SW 1271 (cell line): ENCODE results near the gene TFF1.

Source experiments
- DNase-seq, 2 experiments: peaks; one replicate each; lab custom pipeline; 2025; lab: John Stamatoyannopoulos, UW

Gene TFF1

DNA sequence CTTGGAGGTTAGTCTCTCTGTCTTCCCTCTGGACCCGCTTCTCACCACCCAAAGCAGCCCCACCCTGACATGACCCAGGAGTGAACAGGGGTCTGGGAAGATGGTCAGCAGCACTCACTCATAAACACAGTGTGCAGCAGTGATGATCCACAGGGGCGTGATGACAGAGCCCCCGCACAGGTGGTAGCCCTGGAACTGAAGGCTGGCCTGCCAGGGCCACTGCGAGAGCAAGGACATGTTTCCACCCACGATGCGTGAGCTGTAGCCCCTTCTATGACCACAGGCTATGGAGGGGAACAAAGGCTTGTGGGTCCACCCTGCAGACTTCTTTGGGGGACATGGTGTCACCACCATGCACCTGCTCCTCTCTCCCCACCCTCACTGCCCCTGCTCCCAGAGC lies 16.6 kb upstream of the TFF1 start:
- DNase-seq: no peak

DNA sequence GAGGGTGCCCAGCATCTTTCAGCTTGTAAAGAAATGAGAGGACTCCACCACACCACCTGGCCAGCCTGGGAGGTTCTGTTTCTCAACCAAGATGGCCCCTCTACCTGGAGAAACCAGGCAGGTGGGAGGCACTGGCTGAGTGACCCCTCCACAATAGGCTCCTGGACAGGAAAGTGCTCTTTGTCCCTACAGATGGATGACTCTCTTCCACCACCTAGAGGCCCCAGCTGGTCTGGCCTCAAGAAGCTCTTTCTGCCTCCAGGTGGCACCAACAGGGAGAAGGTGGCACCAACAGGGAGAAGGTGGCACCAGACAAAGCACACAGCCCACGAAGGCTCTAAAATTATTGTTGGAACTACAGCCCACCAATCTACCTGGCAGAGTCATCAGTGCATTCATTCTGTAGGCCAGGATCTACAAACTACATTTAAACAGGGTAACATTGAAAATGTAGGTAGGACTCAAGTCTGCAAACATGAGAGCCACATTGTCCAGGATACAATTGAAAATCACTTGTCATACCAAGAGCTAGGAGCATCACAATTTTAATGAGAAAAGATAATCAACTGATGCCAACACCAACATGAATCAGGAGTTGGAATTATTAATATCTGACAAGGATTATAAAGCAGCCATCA lies 15.1 kb upstream of the TFF1 start:
- DNase-seq: peak in 1 of 2 experiments; percentile 22

DNA sequence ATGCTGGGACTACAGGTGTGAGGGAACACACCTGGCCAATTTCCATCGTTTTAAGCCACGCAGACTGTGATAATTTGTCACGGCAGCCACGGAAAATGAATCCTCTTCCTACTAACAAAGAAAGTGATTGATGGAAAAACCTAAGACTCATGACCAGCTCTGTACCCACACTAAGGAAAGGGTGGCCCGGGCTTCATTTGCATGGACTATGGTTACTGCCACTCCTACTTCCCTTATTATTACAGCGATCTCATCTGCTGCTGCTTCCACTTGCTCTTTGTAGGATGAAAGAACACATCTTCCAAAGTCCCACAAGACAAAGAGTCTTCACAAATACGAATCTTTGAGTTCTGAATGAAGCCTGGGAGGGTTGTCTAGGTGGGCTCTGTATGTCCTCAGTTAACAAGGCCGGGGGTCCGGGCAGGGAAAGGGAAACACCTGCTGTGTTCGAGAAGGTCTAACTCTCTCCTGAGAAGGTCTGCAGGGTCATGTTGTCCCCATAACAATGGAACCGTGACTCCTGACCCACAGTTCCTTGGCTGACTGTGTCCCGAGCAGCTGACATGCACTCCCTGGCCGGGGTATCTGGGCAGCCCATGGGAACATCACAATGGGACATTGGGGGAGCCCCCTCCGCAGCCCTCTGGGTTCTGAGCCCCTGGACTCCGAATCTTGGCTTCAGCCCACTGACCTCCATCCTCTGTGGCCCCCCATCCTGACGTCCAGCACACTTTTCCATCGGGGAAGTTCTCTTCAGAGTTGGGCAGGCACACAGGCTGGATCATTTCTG lies 13.3 kb upstream of the TFF1 start:
- DNase-seq: no peak

DNA sequence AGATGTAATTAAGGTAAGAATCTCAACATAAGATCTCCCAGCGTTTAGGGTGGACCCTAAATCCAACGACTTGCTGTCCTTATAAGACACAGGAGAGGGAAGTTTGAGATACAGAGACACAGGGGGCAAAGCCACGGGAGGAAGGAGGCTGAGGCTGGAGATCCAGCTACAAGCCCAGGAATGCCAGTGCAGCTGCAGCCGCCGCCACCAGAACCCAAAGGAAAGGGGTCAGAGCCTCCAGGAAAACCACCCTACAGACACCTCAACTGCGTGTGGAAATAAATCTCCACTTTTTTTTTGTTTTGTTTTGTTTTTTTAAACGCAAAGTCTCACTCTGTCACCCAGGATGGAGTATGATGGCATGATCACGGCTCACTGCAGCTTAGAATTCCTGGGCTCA lies 12.1 kb upstream of the TFF1 start:
- DNase-seq: no peak

DNA sequence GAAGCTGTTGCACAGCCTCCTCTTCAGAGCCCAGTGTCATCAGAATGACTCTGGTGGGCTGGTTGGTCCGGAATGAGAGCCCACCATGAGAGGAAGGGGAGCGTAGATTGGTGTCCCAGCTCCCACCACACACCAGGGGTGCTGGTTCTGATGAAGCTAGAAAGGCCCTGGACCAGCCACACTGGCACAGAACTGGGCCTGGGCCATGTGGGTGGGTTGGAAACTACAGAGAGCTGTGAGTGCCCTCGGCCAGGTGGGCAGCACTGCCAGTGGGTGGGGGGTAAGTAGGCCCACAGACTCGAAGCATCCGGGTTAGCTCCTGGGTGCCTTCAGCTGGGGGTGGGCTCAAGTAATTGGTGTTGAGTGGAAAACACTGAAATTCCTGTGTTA lies 11.6 kb upstream of the TFF1 start:
- DNase-seq: no peak

DNA sequence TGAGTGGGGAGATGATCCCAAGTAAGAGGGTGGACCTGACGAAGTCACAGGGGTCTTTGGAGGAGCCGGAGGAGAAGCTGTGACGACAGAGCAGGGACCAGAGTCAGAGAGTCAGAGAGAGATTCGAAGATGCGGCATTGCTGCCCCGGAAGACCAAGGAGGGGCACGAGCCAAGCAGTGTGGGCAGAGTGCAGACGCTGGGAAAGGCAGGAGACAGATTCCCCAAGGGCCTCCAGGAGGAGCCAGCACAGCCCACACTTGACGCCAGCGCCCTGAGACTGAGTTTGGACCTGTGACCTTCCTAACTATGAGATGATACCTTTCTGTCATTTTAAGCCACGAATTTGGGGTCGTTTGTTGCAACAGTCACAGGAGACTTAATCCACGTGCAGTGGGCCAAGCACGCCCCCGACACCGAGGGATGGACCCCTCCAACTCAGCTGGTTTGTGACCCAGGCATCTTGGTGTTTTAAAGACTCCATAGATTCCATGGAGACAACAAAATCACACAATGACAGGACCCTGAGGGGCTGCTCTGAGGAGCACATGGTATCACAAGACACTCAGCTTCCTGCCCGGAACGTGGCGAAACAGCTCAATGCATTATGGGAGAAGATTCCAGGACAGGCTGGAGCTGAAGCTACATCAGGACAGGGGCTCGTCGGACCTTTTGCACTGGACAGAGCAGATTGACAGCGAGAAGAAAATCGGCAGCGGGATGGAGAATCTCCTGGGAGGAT lies 11.0 kb upstream of the TFF1 start:
- no peak for DNase-seq

DNA sequence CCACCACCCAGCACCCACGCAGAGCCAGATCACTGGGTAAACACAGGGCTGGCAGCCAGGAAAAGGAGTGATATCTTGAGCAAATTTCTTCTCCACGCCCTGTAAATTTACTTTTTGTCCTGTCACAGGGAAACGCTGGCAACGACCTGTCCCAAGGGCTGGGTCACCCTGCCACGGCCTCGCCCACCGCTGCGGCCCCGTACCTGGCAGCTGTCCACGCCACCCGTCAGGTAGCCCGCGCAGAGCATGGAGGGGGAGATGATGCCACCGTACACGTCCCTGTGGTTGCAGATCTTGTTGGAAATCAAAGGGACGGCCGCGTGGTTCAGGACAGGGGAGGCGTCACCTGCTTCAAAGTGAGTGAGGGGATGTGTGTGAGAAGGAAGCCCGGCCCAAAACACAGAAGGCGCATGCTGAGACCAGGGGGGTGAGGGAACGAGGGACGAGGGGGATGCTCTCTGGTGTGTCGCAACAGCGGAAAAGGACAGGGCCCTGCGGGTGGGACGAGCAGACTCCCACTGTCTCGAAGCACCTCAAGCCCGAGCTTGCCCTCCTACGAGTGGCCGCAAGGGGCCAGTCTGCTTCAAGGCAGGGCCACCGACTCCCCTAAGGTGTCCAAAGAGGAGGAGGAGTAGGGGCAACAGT lies 10.1 kb upstream of the TFF1 start:
- no peak for DNase-seq

DNA sequence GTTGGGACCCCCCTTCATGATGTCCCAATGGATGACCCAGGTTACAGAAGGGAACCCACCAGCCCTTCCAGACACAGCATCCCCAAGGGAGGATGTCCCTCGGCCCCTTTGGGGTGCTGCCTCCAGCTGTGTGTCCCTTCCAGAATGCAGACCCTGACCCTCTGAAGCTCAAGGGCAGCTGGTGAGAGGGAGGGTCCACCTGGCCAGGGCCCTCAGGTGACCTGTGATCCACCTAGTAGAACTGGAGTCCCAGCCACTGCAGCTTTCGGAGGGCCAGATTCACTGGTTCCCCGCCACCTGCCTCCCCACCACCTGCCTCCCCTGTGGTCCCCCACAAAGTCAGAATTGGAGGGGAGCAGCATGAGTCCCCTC lies 9.6 kb upstream of the TFF1 start:
- no peak for DNase-seq

DNA sequence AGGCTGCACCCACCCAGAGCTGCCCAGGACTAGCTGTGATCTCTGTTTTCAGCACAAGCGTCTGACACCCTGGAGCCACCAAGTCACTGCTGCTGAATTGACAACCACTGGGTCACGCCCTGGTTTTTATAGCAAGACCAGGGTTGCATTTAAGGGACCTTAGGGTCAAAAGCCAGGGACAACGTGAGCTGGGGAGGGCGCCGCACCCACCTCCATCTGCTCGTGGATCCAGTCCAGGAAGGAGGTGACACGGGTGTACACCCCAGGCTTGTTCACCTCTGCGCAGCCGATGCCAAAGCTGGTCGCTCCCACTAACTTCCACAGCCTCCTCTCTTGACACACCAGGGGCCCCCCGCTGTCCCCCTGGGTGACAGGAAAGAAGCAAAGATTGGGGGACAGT lies 9.2 kb upstream of the TFF1 start:
- DNase-seq: no peak

DNA sequence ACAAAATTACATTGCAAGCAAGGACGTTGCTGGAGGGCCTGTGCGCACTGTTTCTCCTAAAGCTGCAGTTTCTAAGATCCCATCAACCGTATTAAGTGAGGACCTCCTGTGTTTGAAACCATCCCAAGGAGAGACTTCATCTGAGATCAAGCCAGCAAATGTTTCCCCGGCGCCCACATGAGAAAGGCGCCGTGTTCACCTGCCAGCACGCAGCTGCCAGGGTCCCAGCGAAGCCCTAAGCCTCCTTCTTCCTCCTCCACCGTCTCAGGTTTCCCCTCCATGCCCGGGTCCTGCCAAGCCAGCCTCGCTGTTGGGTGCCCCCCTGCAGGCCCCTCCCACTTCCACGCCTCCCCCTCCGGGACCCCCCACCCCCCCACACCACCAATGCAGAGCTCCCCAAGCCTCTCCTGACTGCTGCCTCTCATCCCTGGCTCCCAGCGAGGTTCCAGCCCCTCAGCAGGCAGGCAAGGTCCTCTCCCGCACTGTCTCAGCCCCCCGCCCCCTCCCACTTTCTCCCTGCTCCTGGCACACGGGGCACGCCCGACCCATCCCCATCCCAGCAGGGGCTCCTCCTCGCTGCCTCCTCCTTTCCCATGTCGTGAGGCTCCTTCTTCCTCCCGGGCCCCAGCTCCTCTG lies 8.6 kb upstream of the TFF1 start:
- DNase-seq: no peak

DNA sequence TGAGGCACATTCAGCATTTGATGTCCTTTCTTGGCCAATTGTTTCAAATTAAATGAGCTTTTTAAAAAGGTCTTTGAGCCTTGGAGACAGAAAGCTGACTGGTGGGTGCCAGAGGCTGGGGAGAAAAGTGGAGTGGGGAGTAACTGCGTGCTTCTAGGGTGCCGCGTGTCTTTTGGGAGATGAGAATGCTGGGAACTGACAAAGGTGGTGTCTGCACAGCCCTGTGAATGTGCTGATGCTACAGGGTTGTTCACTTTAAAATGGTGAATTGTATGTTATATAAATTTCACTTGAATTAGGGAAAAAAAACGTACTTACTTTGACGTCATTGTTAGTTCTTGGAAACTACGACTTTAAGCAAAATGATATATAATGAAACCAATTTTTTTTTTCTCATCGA lies 8.1 kb upstream of the TFF1 start:
- no peak for DNase-seq

DNA sequence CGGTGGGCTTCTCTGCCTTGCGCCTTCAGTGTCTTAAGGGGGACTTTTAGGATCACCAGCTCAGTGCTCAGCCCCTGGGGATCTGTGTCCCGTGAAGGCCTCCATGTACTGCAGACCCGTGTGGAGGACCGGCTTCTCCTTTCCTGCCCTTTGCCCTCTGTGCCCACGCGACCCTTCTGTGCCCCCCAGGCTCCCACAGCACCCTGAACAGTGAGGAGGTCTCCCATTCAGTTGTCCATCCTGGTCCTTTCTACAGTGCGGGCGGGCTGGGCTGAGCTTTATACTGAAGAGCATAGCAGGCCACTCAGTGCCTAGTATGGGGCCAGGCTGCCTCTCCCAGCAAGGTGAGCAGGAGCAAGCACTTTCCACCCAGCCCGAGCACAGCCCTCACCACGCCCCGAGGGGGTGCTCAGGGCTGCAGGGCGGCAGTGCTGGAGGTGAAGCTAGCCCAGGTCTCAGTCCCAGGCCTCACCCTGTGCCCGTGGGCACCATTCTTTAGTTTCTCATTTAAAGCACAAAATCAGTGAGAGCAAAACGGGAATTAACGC lies 7.6 kb upstream of the TFF1 start:
- no peak for DNase-seq

DNA sequence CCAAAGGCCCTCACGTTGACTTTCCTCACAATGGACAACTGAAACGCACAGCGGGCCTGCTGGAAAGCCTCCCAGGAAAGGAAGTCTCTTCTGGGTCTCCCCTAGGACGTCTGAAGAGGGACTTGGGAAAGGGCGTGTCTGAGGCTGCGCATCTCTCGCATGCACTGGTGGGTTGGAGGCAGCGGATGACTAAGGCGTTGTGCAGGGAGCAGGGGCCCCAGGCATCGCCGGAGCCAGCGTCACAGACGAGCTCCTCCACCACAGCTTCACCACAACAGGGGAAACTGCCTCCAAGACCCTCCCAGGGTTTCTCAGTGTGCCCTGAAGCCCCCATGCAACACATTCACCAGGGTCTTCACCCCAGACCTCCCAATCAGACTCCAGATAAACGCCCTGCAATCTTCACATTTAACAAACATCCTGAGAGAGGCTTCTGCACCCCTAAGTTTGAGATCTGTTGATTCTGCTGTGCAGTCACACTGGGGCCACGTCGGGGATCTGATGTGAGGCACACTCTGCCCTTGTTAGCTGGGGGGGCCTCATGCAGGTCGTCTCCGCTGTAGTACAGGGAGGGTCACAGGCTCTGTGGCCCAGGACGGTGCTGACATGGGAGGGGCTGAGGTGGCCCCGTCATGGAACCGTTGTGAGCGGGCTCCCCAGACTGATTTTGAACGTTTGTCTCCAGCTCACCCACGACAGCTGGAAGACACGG lies 7.0 kb upstream of the TFF1 start:
- DNase-seq: no peak

DNA sequence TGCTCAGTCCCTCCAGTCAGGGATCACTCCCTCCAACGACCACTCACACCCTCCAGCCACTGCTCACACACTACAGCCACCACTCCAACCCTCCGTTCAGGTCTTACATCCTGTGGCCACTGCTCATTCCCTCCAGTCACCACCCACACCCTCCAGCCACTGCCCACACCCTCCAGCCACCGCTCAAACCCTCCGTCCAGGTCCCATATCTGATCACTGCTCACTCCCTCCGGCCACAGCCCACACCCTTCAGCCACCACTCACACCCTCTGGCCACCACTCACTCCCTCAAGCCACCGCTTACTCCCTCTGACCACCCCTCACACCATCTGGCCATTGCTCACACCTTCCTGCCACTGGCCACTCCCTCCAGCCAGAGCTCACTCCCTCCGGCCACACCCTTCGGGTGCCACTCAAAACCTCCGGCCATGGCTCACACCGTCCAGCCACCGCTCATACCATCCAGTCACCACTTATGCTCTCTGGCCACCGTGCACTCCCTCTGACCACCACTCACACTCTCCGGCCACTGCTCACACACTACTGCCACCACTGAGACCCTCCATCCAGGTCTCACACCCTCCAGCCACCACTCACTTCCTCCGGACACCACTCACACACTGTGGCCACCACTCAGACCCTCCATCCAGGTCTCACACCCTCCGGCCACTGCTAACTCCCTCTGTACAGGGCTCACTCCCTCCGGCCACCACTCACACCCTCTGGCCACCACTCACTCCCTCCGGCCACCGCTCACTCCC lies 4.7 kb upstream of the TFF1 start:
- no peak for DNase-seq

DNA sequence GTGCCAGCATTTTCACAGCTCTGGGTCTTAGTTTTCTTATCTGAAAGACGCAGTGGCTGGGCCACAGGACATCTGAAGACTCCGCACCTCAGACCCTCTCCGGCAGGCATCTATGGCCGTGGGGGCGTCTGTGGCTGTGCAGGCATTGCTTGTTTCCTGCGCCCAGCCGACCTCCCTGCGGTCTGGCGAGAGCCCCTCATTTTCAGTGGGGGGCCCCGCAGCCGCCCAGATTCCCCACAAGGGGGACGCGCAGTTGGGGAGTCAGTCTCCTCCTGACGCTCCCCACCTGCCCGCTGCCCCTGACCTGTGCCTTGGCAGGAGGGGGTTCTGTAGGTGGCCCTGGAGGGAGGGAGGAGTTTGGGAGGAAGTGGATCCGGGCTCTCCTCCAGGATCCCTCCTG lies 3.5 kb upstream of the TFF1 start:
- DNase-seq: no peak

DNA sequence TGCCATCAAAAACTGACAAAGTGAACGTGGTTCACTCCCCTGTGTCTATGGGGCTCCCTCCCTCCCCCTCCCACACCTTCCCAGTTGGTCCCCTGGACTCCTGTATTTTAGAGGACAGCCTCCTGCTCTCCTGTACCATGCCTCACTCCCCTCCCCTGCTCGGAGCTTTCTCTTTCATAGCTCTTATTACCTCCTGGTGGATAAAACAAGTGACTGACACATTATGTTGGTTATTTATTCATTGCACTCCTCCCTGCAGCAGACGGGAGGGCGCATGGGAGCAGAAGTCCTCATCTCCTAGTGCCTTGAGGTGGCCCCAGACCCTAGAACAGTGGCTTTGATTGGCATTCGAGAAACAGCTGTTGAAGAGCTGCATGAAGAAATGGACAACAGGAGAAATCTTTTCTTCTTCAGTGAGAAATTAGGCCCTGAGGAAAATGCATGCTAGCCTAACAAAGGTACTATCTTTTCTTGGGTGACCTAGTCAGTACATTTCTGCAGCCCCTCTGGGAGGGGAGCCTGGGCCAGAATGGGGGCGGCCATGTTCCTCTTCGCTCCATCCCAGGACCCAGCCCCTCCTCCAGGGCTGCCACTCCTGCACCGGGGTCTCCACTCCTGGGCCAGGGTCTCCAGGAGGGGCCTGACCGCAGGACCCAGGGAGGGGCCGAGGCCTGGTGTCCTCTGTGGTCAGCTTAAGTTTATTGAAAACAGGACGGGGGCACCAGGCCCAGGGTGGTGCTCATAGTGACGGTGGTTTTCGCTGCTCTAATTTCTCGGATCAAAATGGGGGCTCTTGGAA lies 1.2 kb upstream of the TFF1 start:
- DNase-seq: no peak

DNA sequence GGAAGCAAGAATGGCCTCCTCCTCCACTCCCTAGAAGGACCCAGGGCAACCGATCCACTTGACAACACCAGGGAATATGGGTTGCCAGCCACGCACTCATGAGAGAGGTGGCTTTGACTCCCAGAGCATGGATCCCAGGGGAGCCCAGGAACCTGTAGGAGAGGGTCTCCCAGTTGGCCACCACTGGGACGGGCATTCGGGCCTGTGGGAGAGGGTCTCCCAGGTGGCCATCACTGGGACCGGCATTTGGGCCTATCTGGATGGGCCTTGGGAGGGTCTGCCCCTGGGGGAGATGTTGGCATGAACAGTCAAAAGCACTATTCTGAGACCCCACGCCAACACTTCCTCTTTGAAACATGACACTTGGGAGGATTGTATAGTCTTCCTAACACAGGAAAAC lies 565 bp downstream of the TFF1 start:
- DNase-seq: no peak

DNA sequence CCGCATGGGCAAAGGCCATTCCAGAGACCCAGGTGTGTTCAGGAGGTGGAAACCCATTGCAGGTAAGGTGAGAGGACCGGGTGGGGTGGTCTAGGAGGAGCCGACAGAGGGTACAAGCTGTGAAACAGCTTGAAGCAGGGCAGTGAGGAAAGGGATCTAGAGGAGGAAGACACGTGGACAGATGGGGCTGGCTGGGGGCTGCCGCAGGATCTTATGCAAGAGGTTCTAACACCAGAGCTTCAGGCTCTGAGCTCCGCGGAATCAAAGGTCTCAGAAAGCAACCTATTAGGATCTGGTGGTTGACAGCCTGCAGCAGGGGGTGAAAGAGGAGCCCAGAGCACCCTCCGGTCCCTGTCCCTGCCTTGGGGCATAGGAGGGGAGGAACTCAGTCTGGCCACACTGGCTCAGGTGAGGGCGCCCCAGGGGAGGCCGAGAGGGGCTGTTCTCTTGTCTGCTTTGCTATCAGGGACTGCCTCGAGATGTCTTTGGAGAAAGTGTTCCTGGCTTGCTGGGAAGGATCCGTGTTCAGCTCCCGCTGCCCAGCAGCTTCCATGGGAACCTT lies 1.9 kb downstream of the TFF1 start:
- DNase-seq: no peak

DNA sequence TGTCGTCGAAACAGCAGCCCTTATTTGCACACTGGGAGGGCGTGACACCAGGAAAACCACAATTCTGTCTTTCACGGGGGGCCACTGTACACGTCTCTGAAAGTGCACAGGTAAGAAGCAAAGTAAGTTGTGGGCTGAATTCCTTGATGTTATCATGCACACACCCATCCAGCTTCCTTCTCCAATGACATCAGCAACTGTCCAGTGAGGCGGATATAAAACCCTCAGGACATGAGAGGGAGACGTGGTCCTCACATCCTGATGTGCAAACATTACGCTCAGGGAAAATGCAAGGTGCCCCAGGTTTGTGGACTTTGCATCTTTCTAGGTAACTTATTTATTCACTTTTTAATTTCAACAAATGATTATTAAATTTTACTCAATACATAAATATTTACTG lies 3.0 kb downstream of the TFF1 start:
- no peak for DNase-seq
